Measurements from ENCODE around the gene SH3RF1. TPM values are rescaled to one million over a fixed set of nuclear protein-coding genes. Genes with fewer than 3 reads are reported as not detected.

The SH3RF1 gene
- total RNA-seq, 6 experiments from 2014 or later = 54.5 to 67.1 (median 57.1) TPM

GRCh38 chr4:169071747-169072146 lies 199.0 kb downstream of the SH3RF1 start:
- H3K9me3 Mint-ChIP-seq = no peaks in the 10 kb centered on the region
- no peak overlapping the region; the same call in 1 of the 2 replicates for H3K27ac Mint-ChIP-seq
- peaks cover 8% of the 10 kb centered on the region for H3K27me3 Mint-ChIP-seq (ENCODE audit: insufficient read depth)
- peaks cover 42% of the 10 kb centered on the region for H3K4me1 Mint-ChIP-seq (ENCODE audit: low read depth)
- no peak for DNase-seq
- H3K4me3 Mint-ChIP-seq = no peak overlapping the region; the same call in 1 of the 2 replicates
- no peak for TF ChIP-seq CTCF (IDR thresholded peaks at IDR 0.05)
- H3K36me3 Mint-ChIP-seq (ENCODE audit: low read depth) = peaks cover 7% of the 10 kb centered on the region; the same call in 1 of the 2 replicates

GRCh38 chr4:169070895-169071218 lies 199.9 kb downstream of the SH3RF1 start:
- no peak for TF ChIP-seq CTCF (IDR thresholded peaks at IDR 0.05)
- Mint-ChIP-seq H3K4me3 (peak overlapping the region; percentile 62), H3K36me3 (ENCODE audit: low read depth) (peaks cover 4% of the 10 kb centered on the region; the same call in 1 of the 2 replicates), H3K27me3 (ENCODE audit: insufficient read depth) (peaks cover 8% of the 10 kb centered on the region), H3K9me3 (no peaks in the 10 kb centered on the region), H3K4me1 (ENCODE audit: low read depth) (peaks cover 42% of the 10 kb centered on the region), H3K27ac (peak overlapping the region; percentile 90)
- DNase-seq = no peak

GRCh38 chr4:169070071-169070894 lies 200.5 kb downstream of the SH3RF1 start:
- no peaks in the 10 kb centered on the region for H3K9me3 Mint-ChIP-seq
- H3K27ac Mint-ChIP-seq = peak overlapping the region; percentile 90
- H3K36me3 Mint-ChIP-seq (ENCODE audit: low read depth) = peaks cover 4% of the 10 kb centered on the region; the same call in 1 of the 2 replicates
- DNase-seq = peak; percentile 97
- no peak for TF ChIP-seq CTCF (IDR thresholded peaks at IDR 0.05)
- peaks cover 5% of the 10 kb centered on the region for H3K27me3 Mint-ChIP-seq (ENCODE audit: insufficient read depth)
- H3K4me1 Mint-ChIP-seq (ENCODE audit: low read depth) = peaks cover 42% of the 10 kb centered on the region
- H3K4me3 Mint-ChIP-seq = peak overlapping the region; percentile 62

- peaks cover 48% of the 10 kb centered on the region for H3K4me1 Mint-ChIP-seq (ENCODE audit: low read depth)
- H3K4me3 Mint-ChIP-seq = no peak overlapping the region; the same call in 1 of the 2 replicates
- H3K9me3 Mint-ChIP-seq = no peaks in the 10 kb centered on the region
- H3K36me3 Mint-ChIP-seq (ENCODE audit: low read depth) = peaks cover 4% of the 10 kb centered on the region; the same call in 1 of the 2 replicates
- H3K27me3 Mint-ChIP-seq (ENCODE audit: insufficient read depth) = peaks cover 5% of the 10 kb centered on the region
- H3K27ac Mint-ChIP-seq = no peak overlapping the region
- no peak for DNase-seq
- TF ChIP-seq CTCF (IDR thresholded peaks at IDR 0.05) = no peak
These were observed 202.3 kb downstream of the SH3RF1 start for GRCh38 chr4:169068423-169068822.

- H3K36me3 Mint-ChIP-seq (ENCODE audit: low read depth) = peaks cover under 1% of the 10 kb centered on the region; the same call in 1 of the 2 replicates
- no peaks in the 10 kb centered on the region for H3K9me3 Mint-ChIP-seq
- no peak for TF ChIP-seq CTCF (IDR thresholded peaks at IDR 0.05)
- DNase-seq = no peak
- no peak overlapping the region for H3K27ac Mint-ChIP-seq
- H3K4me1 Mint-ChIP-seq (ENCODE audit: low read depth) = peaks cover 59% of the 10 kb centered on the region
- H3K27me3 Mint-ChIP-seq (ENCODE audit: insufficient read depth) = peaks cover 4% of the 10 kb centered on the region
- H3K4me3 Mint-ChIP-seq = no peak overlapping the region
These were observed 203.8 kb downstream of the SH3RF1 start for GRCh38 chr4:169066934-169067333.

All from HFFc6 (cell line).